ENCODE data around the gene RCBTB2. TPM values are rescaled to one million over a fixed set of nuclear protein-coding genes. Genes with fewer than 3 reads are reported as not detected.

The RCBTB2 gene
- total RNA-seq, 1 experiment from 2014 or later, result 11.7 TPM

GRCh38 chr13:48579165-48579918 is 46.5 kb upstream of the RCBTB2 start:
- H3K18ac ChIP-seq (ENCODE audit: insufficient read length, low read depth, low read length), result no peak overlapping the region
- H3K9ac ChIP-seq (ENCODE audit: extremely low read depth, insufficient read length, low read length), result no peak overlapping the region
- no peaks in the 10 kb centered on the region for H3K27me3 ChIP-seq (ENCODE audit: insufficient read depth, low read length)
- no peaks in the 10 kb centered on the region for H3K79me1 ChIP-seq (ENCODE audit: insufficient read depth, low read depth, low read length, poor library complexity, severe bottlenecking)
- no peak overlapping the region for H3K4me2 ChIP-seq (ENCODE audit: insufficient read depth, insufficient read length, low read length)
- H2AK5ac ChIP-seq (ENCODE audit: insufficient read length, low read length), result no peak overlapping the region
- H4K8ac ChIP-seq (replicated peaks; ENCODE audit: insufficient read length, low read depth, low read length), result no peak overlapping the region
- no peak overlapping the region for H2BK20ac ChIP-seq (ENCODE audit: low read depth, low read length, poor library complexity, severe bottlenecking)
- 0 out of 4 replicates have a peak, but pooled peaks cover 2 to 5% of the 10 kb centered on the region in 2 experiments for H3K4me1 Mint-ChIP-seq
- H4K91ac ChIP-seq (ENCODE audit: insufficient read length, low read depth, low read length), result no peak overlapping the region
- no peak overlapping the region for H3K27ac Mint-ChIP-seq
- no peak overlapping the region for H3K56ac ChIP-seq (ENCODE audit: insufficient read length, low read depth, low read length)
- no peak overlapping the region for H4K5ac ChIP-seq (ENCODE audit: insufficient read length, low read depth, low read length)
- DNase-seq, result no peak
- TF ChIP-seq, protein P1, sequence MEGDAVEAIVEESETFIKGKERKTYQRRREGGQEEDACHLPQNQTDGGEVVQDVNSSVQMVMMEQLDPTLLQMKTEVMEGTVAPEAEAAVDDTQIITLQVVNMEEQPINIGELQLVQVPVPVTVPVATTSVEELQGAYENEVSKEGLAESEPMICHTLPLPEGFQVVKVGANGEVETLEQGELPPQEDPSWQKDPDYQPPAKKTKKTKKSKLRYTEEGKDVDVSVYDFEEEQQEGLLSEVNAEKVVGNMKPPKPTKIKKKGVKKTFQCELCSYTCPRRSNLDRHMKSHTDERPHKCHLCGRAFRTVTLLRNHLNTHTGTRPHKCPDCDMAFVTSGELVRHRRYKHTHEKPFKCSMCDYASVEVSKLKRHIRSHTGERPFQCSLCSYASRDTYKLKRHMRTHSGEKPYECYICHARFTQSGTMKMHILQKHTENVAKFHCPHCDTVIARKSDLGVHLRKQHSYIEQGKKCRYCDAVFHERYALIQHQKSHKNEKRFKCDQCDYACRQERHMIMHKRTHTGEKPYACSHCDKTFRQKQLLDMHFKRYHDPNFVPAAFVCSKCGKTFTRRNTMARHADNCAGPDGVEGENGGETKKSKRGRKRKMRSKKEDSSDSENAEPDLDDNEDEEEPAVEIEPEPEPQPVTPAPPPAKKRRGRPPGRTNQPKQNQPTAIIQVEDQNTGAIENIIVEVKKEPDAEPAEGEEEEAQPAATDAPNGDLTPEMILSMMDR (conservative IDR thresholded peaks at IDR 0.05), result no peak
- H3K27ac ChIP-seq (ENCODE audit: insufficient read length, low read depth, low read length), result no peak overlapping the region
- H3K14ac ChIP-seq (ENCODE audit: insufficient read depth, low read length), result no peak overlapping the region
- H3K79me2 ChIP-seq (ENCODE audit: insufficient read depth, low read length), result no peaks in the 10 kb centered on the region
- no peak overlapping the region for H3K4ac ChIP-seq (ENCODE audit: low read depth, low read length)
- H2BK15ac ChIP-seq (ENCODE audit: low read depth, low read length), result no peak overlapping the region
- WGBS (ENCODE audit: extremely low coverage, insufficient read length, low lambda C conversion rate), result no CpG with 5 or more reads among the region's 7 CpGs
- H3K23me2 ChIP-seq (ENCODE audit: insufficient read length, low read depth, low read length, poor library complexity, severe bottlenecking), result no peaks in the 10 kb centered on the region
- H3K4me3 Mint-ChIP-seq, result no peak overlapping the region
- no peaks in the 10 kb centered on the region for H3K4me1 ChIP-seq (ENCODE audit: insufficient read depth, low read length)
- H2BK120ac ChIP-seq (ENCODE audit: low read depth, low read length, poor library complexity, severe bottlenecking), result no peak overlapping the region
- no peak overlapping the region for H3T11ph ChIP-seq (ENCODE audit: low read length)
- H2AFZ ChIP-seq (ENCODE audit: low read length), result no peak overlapping the region
- H2BK5ac ChIP-seq (ENCODE audit: insufficient read length, low read length), result no peak overlapping the region
- no peak overlapping the region for H3K23ac ChIP-seq (ENCODE audit: insufficient read length, low read depth, low read length)
- no peaks in the 10 kb centered on the region for H3K27me3 Mint-ChIP-seq (ENCODE audit: low read depth)
- no peaks in the 10 kb centered on the region for H3K9me3 Mint-ChIP-seq
- no peak overlapping the region for H2BK12ac ChIP-seq (ENCODE audit: insufficient read length, low read depth, low read length)
- H3K9me3 ChIP-seq (ENCODE audit: control insufficient read depth, low read depth, low read length), result no peaks in the 10 kb centered on the region
- H4K20me1 ChIP-seq (ENCODE audit: control insufficient read depth, insufficient read depth, insufficient read length), result no peaks in the 10 kb centered on the region
- no peaks in the 10 kb centered on the region for H3K36me3 Mint-ChIP-seq (ENCODE audit: insufficient read depth in 1 of 3, low read depth in 3 of 3)

All from H9 (cell line).